ENCODE data around the gene PPP1R9A.

PPP1R9A gene

DNA sequence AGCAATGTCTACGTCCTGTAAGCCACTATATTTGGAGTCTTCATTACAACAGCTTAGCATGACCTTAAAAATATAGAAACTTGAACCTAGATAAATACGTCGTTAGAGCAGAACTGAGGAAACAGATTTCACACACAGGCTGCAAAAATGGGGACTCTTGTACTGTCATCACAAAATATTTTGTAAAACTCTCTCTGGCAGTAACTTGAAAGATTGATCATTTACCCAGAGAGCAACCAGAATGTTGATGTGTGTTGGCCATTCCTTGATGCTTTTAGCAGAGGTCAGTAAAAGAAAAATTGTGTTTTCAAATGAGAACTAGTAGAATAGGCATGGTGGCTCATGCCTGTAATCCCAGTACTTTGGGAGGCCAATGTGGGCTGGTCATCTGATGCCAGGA is 431.4 kb downstream of the PPP1R9A start:
- no peak overlapping the region for H3K4me3 ChIP-seq
- no peaks in the 10 kb centered on the region for H3K4me1 ChIP-seq
- no peak for DNase-seq (ENCODE audit: low spot score in 2 of 2)
- in situ Hi-C loops (cut with MboI; ENCODE audit: low sequenced_read_pairs), result no loop called here
- no peaks in the 10 kb centered on the region for H3K36me3 ChIP-seq (replicated peaks)
- no peaks in the 10 kb centered on the region for H3K27me3 ChIP-seq (ENCODE audit: low read depth)
- no peaks in the 10 kb centered on the region for H3K9me3 ChIP-seq

DNA sequence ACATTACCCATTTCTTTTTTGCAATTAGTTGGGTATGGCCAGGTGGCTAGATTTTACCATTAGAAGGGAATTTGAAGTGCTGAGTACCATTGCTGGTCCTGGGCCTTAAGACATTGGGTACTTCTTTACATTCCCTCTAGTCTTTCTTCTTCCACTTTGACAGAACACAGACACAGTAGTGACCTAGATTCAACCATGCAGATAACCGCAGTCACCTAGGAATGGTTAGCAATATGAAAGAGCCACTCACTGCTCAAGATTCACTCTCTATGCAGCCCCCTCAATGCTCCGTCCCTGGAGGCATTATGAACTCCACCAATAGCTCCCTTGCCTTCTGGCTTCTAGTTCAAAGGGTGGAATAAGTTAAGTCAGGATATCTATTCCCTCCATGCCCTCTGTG is 433.1 kb downstream of the PPP1R9A start:
- no peak for DNase-seq (ENCODE audit: low spot score in 2 of 2)

GRCh38 chr7:95342029-95342428 is 434.6 kb downstream of the PPP1R9A start:
- H3K4me1 ChIP-seq, result no peaks in the 10 kb centered on the region
- no peak for DNase-seq (ENCODE audit: low spot score in 2 of 2)
- 0 out of 2 replicates have a peak, but pooled peaks cover under 1% of the 10 kb centered on the region for H3K9me3 ChIP-seq
- no peak overlapping the region for H3K4me3 ChIP-seq
- no peaks in the 10 kb centered on the region for H3K36me3 ChIP-seq (replicated peaks)
- in situ Hi-C loops (cut with MboI; ENCODE audit: low sequenced_read_pairs), result no loop called here
- H3K27me3 ChIP-seq (ENCODE audit: low read depth), result no peaks in the 10 kb centered on the region

More for the DNA sequence above, 433.1 kb downstream of the PPP1R9A start:
- H3K27me3 ChIP-seq (ENCODE audit: low read depth), result no peaks in the 10 kb centered on the region
- H3K4me3 ChIP-seq, result no peak overlapping the region
- H3K4me1 ChIP-seq, result no peaks in the 10 kb centered on the region
- in situ Hi-C loops (cut with MboI; ENCODE audit: low sequenced_read_pairs), result no loop called here
- no peaks in the 10 kb centered on the region for H3K36me3 ChIP-seq (replicated peaks)
- H3K9me3 ChIP-seq, result no peaks in the 10 kb centered on the region

- H3K4me3 ChIP-seq, result no peak overlapping the region
- DNase-seq (ENCODE audit: low spot score in 2 of 2), result no peak
- H3K36me3 ChIP-seq (replicated peaks), result no peaks in the 10 kb centered on the region
- H3K4me1 ChIP-seq, result no peaks in the 10 kb centered on the region
- H3K9me3 ChIP-seq, result 0 out of 2 replicates have a peak, but pooled peaks cover 2% of the 10 kb centered on the region
- H3K27me3 ChIP-seq (ENCODE audit: low read depth), result no peaks in the 10 kb centered on the region
- in situ Hi-C loops (cut with MboI; ENCODE audit: low sequenced_read_pairs), result no loop called here
Measured at GRCh38 chr7:95342642-95343307, 435.4 kb downstream of the PPP1R9A start.

Measured in HAP-1 (cell line).